HG03457 (cell line): ENCODE data around the gene PPP1R37.
"Not testable (repeated sequence)": the region's sequence is repeated elsewhere in the genome, so short reads cannot be mapped to it uniquely, and the experiment has no call there.

ENCODE experiments used
- ATAC-seq: cut with Tn5 transposase; IDR thresholded peaks from one replicate; pipeline ENCODE4 v1.9.1; 2021; ENCODE audit warnings: moderate number of reproducible peaks; ENCODE audit not compliant: unreplicated experiment

PPP1R37 gene

DNA sequence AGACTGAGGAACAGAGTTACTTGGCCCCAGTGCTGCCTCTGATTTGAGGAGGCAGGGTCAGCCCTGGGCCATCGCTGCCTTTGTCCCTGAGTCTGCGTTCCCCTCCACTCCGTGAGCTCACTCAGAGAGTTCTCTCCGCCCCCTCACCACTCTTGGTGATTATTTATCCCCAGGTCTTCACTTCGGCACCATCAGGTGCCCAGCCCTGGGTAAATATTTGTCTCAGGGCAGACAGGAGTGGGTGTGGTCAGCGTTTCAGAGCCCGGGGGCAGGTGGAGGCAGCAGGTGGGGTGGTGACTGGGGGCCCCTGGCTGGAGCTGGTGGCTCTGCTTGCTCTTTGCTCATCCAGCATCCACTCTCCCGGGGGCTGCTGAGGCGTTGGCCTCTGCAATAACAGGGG is 20.6 kb downstream of the PPP1R37 start:
- ATAC-seq, result no peak

- ATAC-seq, result no peak
Measured at GRCh38 chr19:45114116-45114515, 21.1 kb downstream of the PPP1R37 start.

DNA sequence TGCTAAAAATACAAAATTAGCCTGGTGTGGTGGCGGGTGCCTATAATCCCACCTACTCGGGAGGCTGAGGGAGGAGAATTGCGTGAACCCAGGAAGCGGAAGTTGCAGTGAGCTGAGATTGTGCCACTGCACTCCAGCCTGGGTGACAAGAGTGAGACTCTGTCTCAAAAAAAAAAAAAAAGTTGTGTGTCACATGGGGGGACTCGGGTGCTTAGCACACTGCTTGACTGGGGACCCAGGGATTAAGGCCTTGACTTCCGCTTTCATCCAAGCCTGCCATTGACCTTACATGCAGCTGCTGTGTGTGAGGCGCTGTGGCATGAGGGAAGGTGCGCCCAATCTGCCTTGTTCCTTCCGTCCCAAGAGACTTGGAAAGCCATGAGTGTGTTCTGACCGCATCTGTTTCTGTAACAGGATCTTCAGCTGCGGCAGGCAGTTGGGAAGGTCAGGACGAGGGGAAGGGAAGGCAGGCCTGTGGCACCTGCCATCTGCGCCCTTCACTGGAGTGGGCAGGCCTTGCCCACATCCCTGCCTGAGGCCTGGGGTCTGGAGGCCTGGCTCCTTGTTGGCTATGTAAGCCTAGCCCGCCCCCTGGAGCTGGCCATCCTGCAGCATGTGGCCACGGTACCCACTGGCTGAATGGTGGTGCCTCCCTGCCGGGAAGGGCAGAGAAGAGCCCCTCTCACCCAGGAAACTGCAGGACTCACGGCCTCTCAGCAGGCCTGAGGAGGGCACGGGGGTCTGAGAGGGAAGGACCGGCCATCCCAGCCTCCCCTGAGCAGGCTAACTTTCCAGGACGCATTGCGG is 23.0 kb downstream of the PPP1R37 start:
- ATAC-seq, result no peak

DNA sequence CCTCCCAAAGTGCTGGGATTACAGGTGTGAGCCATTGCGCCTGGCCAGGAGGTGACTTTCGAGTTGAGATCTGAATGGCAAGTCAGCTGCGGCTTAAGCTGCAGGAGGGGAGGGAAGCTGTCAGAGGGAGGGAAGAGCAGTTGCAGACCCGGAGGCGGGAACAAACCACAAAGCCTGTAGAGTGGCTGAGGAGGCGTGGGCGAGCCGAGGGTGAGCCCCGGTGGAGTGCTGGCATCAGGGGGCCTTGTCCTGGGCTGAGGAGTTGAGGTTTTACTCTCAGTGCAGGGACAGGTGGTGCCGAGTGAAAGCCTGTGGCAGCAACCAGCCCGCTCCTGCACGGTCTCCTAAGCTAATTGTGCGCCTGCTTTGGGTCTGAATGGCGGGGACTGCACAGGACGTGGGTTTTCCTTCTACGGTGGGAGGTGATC is 24.2 kb downstream of the PPP1R37 start:
- no peak for ATAC-seq

GRCh38 chr19:45117671-45118070 is 24.7 kb downstream of the PPP1R37 start:
- no peak for ATAC-seq

- ATAC-seq, result no peak
Measured at GRCh38 chr19:45118106-45118505, 25.1 kb downstream of the PPP1R37 start.

- not testable (repeated sequence) for ATAC-seq
Measured at GRCh38 chr19:45118591-45119355, 25.8 kb downstream of the PPP1R37 start.

GRCh38 chr19:45119582-45119981 is 26.6 kb downstream of the PPP1R37 start:
- no peak for ATAC-seq

GRCh38 chr19:45121827-45122345 is 28.9 kb downstream of the PPP1R37 start:
- ATAC-seq, result no peak

DNA sequence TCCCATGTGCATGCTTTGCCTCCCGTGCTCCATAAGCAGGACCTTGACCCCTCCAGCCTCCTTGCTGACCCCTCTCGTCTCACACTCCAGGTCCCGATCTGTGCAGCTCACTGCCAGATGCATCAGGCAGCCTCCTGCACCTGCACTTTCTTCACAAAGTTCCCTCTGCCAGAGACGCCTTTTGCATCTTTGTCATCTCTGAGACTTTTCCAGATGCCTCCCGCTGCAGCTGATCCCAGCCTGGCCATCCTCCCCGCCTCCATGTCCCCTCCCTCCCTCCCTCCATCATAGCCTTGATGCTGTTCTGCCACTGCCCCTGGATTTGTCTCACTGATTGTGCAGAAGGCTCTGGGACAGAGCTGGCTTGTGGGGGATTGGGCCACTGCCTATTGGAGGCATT is 29.9 kb downstream of the PPP1R37 start:
- ATAC-seq, result no peak

GRCh38 chr19:45123440-45123850 is 30.5 kb downstream of the PPP1R37 start:
- no peak for ATAC-seq

DNA sequence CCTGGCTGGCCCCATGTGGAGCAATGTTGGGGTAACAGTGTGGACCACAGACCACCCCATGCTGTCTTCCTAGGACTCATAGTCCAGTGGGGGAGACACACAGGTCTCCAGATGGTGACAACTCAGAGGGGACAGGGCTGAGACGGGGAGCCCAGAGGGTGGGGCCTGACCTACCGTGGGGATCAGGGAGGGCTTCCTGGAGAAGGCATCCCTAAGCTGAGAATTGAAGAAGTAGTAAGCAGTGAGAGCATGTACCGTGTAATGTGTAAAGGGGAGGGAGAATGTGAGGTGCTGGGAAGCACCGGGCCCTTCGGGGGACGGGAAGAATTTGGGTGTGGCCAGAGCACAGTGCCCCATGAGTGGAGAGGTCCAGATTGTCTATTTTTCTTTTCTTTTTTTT is 31.0 kb downstream of the PPP1R37 start:
- no peak for ATAC-seq

DNA sequence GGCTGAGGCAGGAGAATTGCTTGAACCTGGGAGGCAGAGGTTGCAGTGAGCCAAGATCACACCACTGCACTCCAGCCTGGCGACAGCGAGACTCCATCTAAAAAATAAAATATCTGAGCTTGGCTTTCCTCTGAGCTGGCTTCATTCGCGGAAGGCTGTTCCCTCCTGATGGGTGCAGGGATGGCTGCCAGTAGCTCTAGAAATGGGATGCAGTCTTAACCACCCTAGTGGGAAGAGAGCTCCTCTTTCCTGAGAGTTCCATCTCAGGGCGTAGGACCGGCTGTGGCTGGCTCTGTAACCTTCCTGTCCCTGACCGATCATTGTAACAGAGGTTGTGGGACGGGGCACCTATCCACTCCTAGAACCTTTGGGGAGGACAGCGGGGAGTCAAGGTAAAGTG is 32.4 kb downstream of the PPP1R37 start:
- no peak for ATAC-seq

DNA sequence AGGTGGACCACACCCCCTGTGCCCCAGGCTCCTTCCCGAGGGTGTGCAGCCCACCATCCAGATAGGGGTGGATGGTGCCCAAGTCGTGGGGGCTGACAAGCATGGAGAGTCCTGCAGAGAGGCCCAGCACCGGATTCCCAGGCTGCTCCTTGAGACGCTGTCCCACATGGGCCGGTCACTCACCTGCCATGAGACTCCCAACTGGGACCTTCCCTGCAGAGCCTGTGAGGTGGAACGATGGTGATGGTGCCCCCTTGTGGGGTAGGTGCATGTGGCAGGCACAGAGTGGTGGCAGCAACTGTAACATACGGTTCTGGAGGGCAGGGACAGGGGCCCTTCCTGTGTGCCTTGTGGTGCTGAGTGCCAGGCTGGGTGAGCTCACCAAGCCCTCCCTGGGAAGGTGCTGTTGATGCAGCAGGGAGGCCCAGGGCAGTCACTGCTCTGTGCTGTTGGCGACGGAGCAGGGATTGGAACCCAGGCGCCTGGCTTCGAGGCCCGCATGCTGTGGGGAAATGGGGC is 33.1 kb downstream of the PPP1R37 start:
- no peak for ATAC-seq

DNA sequence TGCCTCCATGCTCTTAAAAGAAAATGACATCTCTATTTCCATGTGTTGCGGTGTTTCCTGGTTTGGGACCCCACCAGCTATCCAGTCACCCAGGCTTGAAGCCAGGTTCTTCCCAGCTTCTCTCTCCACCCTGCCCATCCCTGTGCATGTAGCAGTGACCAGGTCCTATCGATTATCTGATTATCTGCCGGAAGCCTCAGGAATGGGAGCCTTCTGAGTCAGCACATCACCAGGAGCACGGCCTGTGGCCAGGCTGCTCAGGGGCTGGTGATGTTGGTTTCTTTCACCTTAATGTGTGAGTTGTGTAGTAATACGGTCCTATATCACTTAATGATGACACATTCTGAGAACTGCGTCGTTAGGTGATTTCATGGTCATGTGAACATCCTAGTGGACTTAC is 33.7 kb downstream of the PPP1R37 start:
- no peak for ATAC-seq

GRCh38 chr19:45128146-45128545 is 35.2 kb downstream of the PPP1R37 start:
- ATAC-seq, result no peak

DNA sequence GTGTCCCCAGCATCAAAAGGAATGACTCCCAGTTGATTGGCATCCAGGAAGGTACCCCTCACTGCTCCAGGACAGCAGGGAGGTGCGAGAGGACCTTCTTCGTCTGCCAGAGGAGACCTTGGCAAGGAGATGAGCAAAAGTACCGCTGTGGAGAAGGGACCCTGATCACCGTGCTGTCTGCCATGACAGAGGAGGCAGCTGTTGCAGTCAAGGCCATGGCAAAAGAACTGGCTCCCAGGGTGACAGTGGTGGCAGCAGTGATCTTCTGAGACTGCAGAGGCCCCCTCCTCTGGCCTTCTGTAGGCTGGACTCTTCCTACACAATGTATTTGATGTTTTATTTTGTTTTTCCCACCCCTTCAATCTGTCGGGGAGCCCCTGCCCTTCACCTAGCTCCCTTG is 35.8 kb downstream of the PPP1R37 start:
- no peak for ATAC-seq

- no peak for ATAC-seq
Measured at GRCh38 chr19:45130236-45130635, 37.3 kb downstream of the PPP1R37 start.

GRCh38 chr19:45130888-45131615 is 38.1 kb downstream of the PPP1R37 start:
- no peak for ATAC-seq

DNA sequence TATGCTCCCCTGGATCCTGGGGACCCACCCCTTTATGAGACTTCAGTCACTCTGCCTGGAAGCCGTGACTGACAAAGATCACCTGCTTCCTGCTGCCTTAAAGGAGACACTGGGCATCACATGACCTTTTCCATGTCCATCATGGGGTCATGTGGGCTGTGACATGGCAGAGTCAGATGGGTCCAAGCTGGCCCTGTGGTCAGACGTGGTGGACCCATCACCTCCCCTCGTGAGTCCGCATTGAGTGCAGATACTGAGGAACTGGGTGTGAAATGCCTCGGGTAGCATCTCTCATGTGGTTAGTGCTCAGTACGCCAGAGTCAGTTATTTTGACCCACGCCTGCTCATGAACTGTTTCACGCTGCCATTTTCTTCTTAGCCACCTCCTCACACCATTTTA is 40.7 kb downstream of the PPP1R37 start:
- no peak for ATAC-seq
